Endothelial cell of umbilical vein (primary cell): ENCODE data around the gene MFSD6.

Source experiments
- EZH2 ChIP-seq: IDR thresholded peaks from 2 replicates; pipeline ENCODE4 v1.6.1; 2012; ENCODE audit warnings: borderline replicate concordance, low read depth, mild to moderate bottlenecking, moderate library complexity, low read length, inconsistent platforms; ENCODE audit not compliant: severe bottlenecking
- GATA2 ChIP-seq: IDR thresholded peaks from 2 replicates; pipeline ENCODE4 v1.7.0; 2011; ENCODE audit warnings: low read depth, mild to moderate bottlenecking, moderate library complexity, mixed read lengths, low read length; ENCODE audit not compliant: insufficient read length, insufficient read depth
- JUN ChIP-seq: IDR thresholded peaks from 2 replicates; pipeline ENCODE4 v1.6.1; 2011; ENCODE audit warnings: borderline replicate concordance, low read depth; ENCODE audit not compliant: insufficient read length, insufficient read depth
- MYC ChIP-seq: IDR thresholded peaks from one replicate; pipeline ENCODE4 v1.6.1; 2011; ENCODE audit warnings: mild to moderate bottlenecking, low read depth, low read length
- POLR2A ChIP-seq: IDR thresholded peaks from 2 replicates; pipeline ENCODE4 v1.6.1; 2012; ENCODE audit warnings: low read depth, mild to moderate bottlenecking, control low read depth, low read length
- POLR2AphosphoS5 ChIP-seq: IDR thresholded peaks from 2 replicates; pipeline ENCODE4 v1.6.1; 2012; ENCODE audit warnings: low read depth, mild to moderate bottlenecking, control low read depth, low read length, moderate library complexity; ENCODE audit not compliant: insufficient read depth
- TF ChIP-seq, protein P1 (sequence below), 2 donors: IDR thresholded peaks; 1 replicate in 1 of 2; 2 replicates in 1 of 2; pipeline ENCODE4 v1.5.1; 2011; ENCODE audit warnings: low read length in 2 of 2, mild to moderate bottlenecking in 2 of 2, moderate library complexity in 2 of 2, control low read depth in 1 of 2, inconsistent platforms in 1 of 2, low read depth in 1 of 2; ENCODE audit not compliant: insufficient read depth in 1 of 2; ENCODE audit errors: extremely low read depth in 1 of 2
- TF ChIP-seq, protein P2 (sequence below): IDR thresholded peaks from 2 replicates; pipeline ENCODE4 v1.6.1; 2011; ENCODE audit not compliant: insufficient read depth, insufficient read length

DNA sequence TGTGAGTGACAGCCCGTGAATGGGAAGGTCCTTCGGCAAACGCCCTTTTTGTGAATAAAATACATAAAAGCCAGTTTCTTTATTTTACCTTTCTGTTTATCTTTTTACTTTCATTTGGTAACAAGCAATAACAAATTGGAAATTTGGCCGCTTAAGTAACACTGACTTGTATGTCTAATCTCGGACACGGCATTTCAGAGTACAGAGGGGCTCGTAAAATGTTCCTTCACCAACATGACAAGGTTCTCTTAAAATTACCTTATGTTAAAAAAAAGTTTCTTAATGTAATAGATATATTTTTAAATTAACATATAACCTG lies 126.9 kb downstream of the MFSD6 start:
- TF ChIP-seq EZH2: no peak
- TF ChIP-seq POLR2A: no peak
- TF ChIP-seq, protein P1, sequence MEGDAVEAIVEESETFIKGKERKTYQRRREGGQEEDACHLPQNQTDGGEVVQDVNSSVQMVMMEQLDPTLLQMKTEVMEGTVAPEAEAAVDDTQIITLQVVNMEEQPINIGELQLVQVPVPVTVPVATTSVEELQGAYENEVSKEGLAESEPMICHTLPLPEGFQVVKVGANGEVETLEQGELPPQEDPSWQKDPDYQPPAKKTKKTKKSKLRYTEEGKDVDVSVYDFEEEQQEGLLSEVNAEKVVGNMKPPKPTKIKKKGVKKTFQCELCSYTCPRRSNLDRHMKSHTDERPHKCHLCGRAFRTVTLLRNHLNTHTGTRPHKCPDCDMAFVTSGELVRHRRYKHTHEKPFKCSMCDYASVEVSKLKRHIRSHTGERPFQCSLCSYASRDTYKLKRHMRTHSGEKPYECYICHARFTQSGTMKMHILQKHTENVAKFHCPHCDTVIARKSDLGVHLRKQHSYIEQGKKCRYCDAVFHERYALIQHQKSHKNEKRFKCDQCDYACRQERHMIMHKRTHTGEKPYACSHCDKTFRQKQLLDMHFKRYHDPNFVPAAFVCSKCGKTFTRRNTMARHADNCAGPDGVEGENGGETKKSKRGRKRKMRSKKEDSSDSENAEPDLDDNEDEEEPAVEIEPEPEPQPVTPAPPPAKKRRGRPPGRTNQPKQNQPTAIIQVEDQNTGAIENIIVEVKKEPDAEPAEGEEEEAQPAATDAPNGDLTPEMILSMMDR (IDR thresholded peaks at IDR 0.05; ENCODE audit: extremely low read depth in 1 of 2, insufficient read depth in 1 of 2, low read depth in 1 of 2, low read length in 2 of 2): no peak
- TF ChIP-seq POLR2AphosphoS5: no peak
- TF ChIP-seq, protein P2, sequence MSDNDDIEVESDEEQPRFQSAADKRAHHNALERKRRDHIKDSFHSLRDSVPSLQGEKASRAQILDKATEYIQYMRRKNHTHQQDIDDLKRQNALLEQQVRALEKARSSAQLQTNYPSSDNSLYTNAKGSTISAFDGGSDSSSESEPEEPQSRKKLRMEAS: no peak
- TF ChIP-seq JUN: no peak
- TF ChIP-seq MYC: no peak
- no peak for TF ChIP-seq GATA2
